Left ventricle myocardium inferior (tissue), 1 donor: ENCODE data around the gene YPEL5. TPM values are rescaled to one million over a fixed set of nuclear protein-coding genes. Genes with fewer than 3 reads are reported as not detected.

Source experiments
- DNase-seq: peaks from one replicate; pipeline ENCODE4 v3.0.0-alpha.2; 2020
- H3K27ac ChIP-seq: fragments of 200-600 bp; replicated peaks from 2 replicates; pipeline ENCODE4 v1.8.0; 2021
- H3K27me3 ChIP-seq: fragments of 200-600 bp; 2 replicates; pipeline ENCODE4 v1.8.0; 2021; ENCODE audit warnings: low read depth
- H3K36me3 ChIP-seq: fragments of 200-600 bp; 2 replicates; pipeline ENCODE4 v1.8.0; 2021
- H3K4me1 ChIP-seq: fragments of 200-600 bp; 2 replicates; pipeline ENCODE4 v1.8.0; 2021
- H3K4me3 ChIP-seq: fragments of 200-600 bp; 2 replicates; pipeline ENCODE4 v1.8.0; 2021; ENCODE audit warnings: mild to moderate bottlenecking, moderate library complexity
- H3K9me3 ChIP-seq: fragments of 200-600 bp; replicated peaks from 2 replicates; pipeline ENCODE4 v1.8.0; 2021
- CTCF ChIP-seq: fragments of 200-600 bp; IDR thresholded peaks from 2 replicates; pipeline ENCODE4 v1.8.0; 2021; ENCODE audit warnings: antibody characterized with exemption, mild to moderate bottlenecking, borderline replicate concordance
- intact Hi-C: fragments of 100-400 bp; cut with micrococcal nuclease; formaldehyde crosslinking; loops from one replicate; pipeline ENCODE4 v1.11.0; 2022
- total RNA-seq: library from RNA; stranded (reverse); fragmentation: NEBNext Ultra II Directional; extraction: Animal tissue kit (Norgen Biotek cat#: 25700); gene quantifications from one replicate; pipeline ENCODE4 v1.2.1, GENCODE V29; 2021
- donor health status: DM: no; HTN: yes; CAD: no; lungs with severe emphysema.

The YPEL5 gene
- total RNA-seq, 1 donor from 2014 or later, result 63.6 TPM

- H3K4me3 ChIP-seq, result no peak overlapping the region
- no peaks in the 10 kb centered on the region for H3K27me3 ChIP-seq
- intact Hi-C loops, result no loop called here
- H3K27ac ChIP-seq, result peak overlapping the region; percentile 58
- peaks cover 32% of the 10 kb centered on the region for H3K4me1 ChIP-seq
- no peaks in the 10 kb centered on the region for H3K9me3 ChIP-seq
- H3K36me3 ChIP-seq, result no peaks in the 10 kb centered on the region
- no peak for DNase-seq
- no peak for TF ChIP-seq CTCF
These were observed 34.4 kb downstream of the YPEL5 start for GRCh38 chr2:30181176-30181575.

GRCh38 chr2:30184035-30184434, 37.2 kb downstream of the YPEL5 start:
- no peak for TF ChIP-seq CTCF
- Histone ChIP-seq H3K27me3 (no peaks in the 10 kb centered on the region), H3K9me3 (no peaks in the 10 kb centered on the region), H3K4me3 (no peak overlapping the region), H3K27ac (no peak overlapping the region), H3K4me1 (peaks cover 17% of the 10 kb centered on the region), H3K36me3 (no peaks in the 10 kb centered on the region)
- intact Hi-C loops, result no loop called here
- DNase-seq, result no peak

GRCh38 chr2:30185178-30185577, 38.4 kb downstream of the YPEL5 start:
- no peak for TF ChIP-seq CTCF
- no peak for DNase-seq
- H3K27me3 ChIP-seq, result no peaks in the 10 kb centered on the region
- H3K4me3 ChIP-seq, result no peak overlapping the region
- no peaks in the 10 kb centered on the region for H3K36me3 ChIP-seq
- peaks cover 6% of the 10 kb centered on the region for H3K4me1 ChIP-seq
- H3K27ac ChIP-seq, result no peak overlapping the region
- intact Hi-C loops, result no loop called here
- no peaks in the 10 kb centered on the region for H3K9me3 ChIP-seq

- no peak for DNase-seq
- no peak for TF ChIP-seq CTCF
- Histone ChIP-seq H3K27me3 (no peaks in the 10 kb centered on the region), H3K36me3 (no peaks in the 10 kb centered on the region), H3K4me3 (no peak overlapping the region), H3K9me3 (no peaks in the 10 kb centered on the region), H3K27ac (no peak overlapping the region), H3K4me1 (no peaks in the 10 kb centered on the region)
- intact Hi-C loops, result no loop called here
These were observed 41.5 kb downstream of the YPEL5 start for GRCh38 chr2:30188292-30188691.

GRCh38 chr2:30190637-30191036, 43.8 kb downstream of the YPEL5 start:
- intact Hi-C loops, result no loop called here
- no peaks in the 10 kb centered on the region for H3K9me3 ChIP-seq
- no peak for DNase-seq
- no peaks in the 10 kb centered on the region for H3K27me3 ChIP-seq
- TF ChIP-seq CTCF, result no peak
- no peak overlapping the region for H3K27ac ChIP-seq
- no peaks in the 10 kb centered on the region for H3K4me1 ChIP-seq
- no peaks in the 10 kb centered on the region for H3K36me3 ChIP-seq
- H3K4me3 ChIP-seq, result no peak overlapping the region

- no peak for TF ChIP-seq CTCF
- no peaks in the 10 kb centered on the region for H3K4me1 ChIP-seq
- H3K27ac ChIP-seq, result no peak overlapping the region
- H3K27me3 ChIP-seq, result no peaks in the 10 kb centered on the region
- intact Hi-C loops, result no loop called here
- H3K36me3 ChIP-seq, result no peaks in the 10 kb centered on the region
- no peaks in the 10 kb centered on the region for H3K9me3 ChIP-seq
- H3K4me3 ChIP-seq, result no peak overlapping the region
- no peak for DNase-seq
These were observed 44.3 kb downstream of the YPEL5 start for GRCh38 chr2:30191107-30191506.
